GM19452 (cell line): ENCODE data around the gene FBXW10.
"Not testable (repeated sequence)": the region's sequence is repeated elsewhere in the genome, so short reads cannot be mapped to it uniquely, and the experiment has no call there.

Source experiments
- ATAC-seq: cut with Tn5 transposase; IDR thresholded peaks from one replicate; pipeline ENCODE4 v1.9.1; 2021; ENCODE audit not compliant: unreplicated experiment

Gene FBXW10, protein sequence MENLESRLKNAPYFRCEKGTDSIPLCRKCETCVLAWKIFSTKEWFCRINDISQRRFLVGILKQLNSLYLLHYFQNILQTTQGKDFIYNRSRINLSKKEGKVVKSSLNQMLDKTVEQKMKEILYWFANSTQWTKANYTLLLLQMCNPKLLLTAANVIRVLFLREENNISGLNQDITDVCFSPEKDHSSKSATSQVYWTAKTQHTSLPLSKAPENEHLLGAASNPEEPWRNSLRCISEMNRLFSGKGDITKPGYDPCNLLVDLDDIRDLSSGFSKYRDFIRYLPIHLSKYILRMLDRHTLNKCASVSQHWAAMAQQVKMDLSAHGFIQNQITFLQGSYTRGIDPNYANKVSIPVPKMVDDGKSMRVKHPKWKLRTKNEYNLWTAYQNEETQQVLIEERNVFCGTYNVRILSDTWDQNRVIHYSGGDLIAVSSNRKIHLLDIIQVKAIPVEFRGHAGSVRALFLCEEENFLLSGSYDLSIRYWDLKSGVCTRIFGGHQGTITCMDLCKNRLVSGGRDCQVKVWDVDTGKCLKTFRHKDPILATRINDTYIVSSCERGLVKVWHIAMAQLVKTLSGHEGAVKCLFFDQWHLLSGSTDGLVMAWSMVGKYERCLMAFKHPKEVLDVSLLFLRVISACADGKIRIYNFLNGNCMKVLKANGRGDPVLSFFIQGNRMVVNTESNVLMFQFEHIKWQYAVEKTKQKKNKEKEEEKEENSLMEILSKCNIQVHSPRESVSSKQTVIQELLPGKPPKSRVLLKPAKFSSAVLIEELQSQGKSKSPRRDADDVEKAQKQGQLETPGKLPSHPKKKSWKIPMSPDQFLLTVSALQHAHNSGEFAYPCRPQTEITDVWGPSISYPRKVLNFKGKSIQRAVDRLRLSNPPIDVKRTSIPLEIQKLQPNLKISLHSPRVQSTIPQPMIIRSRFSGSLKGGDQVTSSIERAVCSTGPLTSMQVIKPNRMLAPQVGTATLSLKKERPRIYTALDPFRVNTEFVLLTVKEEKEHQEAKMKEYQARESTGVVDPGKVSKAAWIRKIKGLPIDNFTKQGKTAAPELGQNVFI

GRCh38 chr17:18743699-18744421 is at the start of gene FBXW10:
TSS of gene FBXW10 (plus strand) at chr17:18744054. CDS start at chr17:18744245, 191 bp downstream.
- ATAC-seq: not testable (repeated sequence)

- not testable (repeated sequence) for ATAC-seq
These were observed 48.7 kb upstream of the FBXW10 start for GRCh38 chr17:18695143-18695542.

- ATAC-seq: not testable (repeated sequence)
These were observed 45.3 kb upstream of the FBXW10 start for GRCh38 chr17:18698473-18699103.

DNA sequence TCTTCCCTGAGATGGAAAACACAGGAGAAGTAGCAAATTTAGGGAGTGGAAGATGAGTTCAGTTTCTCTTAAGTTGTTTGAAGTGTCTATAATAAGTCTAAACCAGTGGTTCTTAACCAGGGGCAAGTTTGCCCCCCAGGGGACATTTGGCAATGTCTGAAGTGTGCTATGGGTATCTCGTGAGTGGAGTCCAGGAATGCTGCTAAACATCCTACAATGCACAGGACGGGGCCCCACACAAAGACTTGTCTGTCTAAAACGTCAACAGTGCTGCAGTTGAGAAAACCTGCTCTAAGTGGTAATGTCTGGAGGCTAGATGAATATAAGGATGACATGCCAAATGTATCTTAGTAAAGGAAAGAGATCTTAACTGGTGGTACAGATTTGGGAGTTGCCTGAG is 37.9 kb upstream of the FBXW10 start:
- not testable (repeated sequence) for ATAC-seq

DNA sequence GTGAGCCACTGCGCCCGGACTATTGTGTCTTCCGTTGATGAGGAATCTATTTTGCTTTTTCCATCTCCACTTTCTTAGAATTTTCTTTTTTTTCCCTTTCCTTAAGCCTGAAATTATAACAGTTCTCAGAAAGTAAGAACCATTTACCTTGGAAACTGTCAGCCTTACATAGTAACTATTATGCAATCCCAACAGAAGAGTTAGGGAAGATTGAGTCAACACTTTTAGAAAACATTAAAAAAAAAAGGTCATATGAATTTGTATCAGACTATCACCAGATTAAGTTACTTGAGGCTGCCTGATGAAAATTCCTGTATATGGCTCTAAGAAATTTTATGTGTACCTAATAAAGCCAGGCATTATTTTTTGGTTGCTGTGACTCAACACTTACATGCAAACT is 35.6 kb upstream of the FBXW10 start:
- not testable (repeated sequence) for ATAC-seq

DNA sequence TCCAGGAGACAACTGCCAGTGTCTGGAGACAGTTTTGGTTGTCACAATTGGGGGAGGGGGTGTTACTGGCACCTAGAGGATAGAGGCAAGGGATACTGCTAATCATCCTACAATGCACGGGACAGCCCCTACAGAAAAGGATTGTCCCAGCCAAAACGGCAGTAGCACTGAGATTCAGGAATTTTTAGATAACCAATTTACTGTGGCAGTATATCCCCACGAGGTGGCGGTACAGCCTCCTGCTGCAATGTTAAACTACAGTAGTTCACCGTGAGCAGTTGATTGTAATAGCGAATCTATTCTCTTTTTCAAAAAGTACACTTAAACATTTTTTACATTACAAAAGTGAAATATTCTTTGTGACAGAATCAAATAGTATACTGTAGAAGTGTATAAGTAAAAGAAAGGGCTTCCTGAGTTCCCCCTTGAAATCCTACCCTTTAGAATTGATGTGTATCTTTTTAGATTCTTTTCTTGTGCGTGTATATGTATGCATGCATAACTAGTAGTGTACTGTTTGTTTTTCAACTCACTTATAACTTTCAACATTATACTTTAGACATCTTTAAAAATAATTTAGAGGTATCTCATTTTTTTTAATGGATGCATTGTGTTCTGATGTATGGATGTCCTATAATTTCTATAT is 31.4 kb upstream of the FBXW10 start:
- not testable (repeated sequence) for ATAC-seq

DNA sequence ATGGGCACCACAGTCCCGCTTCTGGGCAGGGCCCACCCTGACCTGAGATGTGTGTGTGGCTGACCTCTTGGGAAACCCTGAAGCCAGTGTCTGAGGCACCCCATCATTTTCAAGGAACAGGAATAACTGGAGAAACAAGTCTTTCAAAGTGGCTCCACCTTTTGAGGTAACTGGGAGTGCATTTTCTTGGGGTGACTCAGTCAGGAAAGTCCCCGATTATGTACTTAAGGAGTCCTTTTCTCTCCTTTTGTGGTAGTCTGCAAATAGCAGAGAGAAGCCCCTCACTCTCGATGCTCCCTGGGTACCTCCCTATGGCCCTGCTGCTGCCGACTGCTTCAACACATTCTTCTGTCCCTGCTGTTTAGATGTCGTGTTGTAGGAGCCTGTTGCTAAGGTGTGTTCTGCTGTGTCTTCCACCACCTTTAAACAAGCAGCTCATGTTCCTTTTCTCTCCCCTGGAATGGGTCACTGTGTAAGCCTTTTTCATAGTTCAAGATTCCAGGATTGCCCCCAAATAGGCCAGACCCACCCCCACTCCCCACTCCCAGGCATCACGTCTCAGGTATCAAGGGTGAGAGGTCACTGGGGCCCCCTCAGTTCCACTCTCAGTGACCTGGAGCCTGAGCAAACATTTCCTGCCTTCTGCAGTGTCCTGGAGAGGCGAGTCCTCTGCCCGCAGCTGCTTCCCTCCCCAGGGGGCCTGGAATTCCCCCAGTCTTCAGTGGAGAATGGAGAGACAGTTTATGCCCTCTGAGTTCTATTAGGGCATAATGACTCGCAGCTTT is 25.0 kb upstream of the FBXW10 start:
- ATAC-seq: not testable (repeated sequence)

DNA sequence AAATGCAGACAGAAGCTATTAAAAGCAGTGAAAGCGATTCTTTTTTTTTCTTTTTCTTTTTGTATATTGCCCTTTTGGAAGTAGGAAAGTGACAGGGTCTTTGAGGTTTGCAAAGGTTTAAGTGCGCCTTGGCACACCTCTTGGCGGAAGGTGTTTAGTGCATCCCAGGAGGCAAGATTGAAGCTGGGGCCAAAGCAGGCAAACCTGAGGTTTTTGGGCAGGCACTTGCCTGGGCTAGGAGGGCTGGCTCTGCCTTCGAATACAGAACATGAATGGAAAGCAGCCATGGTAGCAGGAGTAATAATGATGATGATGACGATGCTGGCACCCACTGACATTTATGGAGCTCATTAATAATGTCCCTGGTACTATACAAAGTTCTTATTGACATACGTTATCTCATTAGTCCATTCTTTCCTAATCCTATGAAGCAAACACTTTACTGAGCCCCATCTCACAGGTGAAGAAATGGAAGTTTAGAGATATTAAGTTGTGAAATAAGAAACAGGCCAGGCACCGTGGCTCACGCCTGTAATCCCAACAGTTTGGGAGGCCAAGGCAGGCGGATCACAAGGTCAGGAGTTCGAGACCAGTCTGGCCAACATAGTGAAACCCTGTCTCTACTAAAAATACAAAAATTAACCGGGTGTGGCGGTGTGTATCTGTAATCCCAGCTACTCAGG is 24.3 kb upstream of the FBXW10 start:
- ATAC-seq: not testable (repeated sequence)

GRCh38 chr17:18721775-18722547 is 21.9 kb upstream of the FBXW10 start:
- ATAC-seq: not testable (repeated sequence)

GRCh38 chr17:18722612-18723011 is 21.2 kb upstream of the FBXW10 start:
- not testable (repeated sequence) for ATAC-seq

GRCh38 chr17:18723509-18723908 is 20.3 kb upstream of the FBXW10 start:
- not testable (repeated sequence) for ATAC-seq

DNA sequence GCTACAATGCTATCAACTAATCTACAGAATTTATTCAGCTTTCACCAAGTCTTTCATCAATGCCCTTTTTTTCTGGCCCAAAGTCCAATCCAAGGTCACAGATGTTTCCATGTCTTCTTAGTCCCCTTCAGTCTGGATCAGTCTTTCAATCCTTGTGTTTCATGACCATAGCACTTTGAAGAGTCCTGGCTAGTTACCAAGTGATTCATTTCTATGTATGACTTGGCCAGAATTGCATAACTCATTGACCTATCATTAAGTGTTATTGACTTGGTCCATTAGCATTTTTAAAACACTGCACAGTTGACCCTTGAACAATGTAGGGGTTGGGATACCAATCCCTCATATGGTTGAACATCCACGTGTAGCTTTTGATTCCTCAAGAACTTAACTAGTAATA is 11.4 kb upstream of the FBXW10 start:
- not testable (repeated sequence) for ATAC-seq

DNA sequence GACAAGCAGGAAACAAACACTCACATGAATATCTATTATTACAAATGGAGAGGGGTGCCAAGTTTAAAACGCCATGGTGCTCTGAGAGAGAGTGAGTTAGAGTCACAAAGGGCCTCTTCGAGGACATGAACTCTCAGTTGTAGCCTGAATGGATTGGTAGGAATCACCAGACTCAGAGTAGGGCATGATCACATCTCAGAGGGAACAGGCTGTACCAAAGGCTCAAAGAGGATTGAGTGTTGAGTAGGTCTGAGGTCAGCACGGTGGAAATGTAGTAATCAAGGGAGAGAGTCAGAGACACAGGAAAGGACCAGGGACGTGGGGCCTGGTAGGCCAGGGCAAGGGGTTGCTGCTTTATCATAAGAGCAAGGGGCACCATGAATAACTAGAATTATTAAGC is 10.5 kb upstream of the FBXW10 start:
- not testable (repeated sequence) for ATAC-seq

DNA sequence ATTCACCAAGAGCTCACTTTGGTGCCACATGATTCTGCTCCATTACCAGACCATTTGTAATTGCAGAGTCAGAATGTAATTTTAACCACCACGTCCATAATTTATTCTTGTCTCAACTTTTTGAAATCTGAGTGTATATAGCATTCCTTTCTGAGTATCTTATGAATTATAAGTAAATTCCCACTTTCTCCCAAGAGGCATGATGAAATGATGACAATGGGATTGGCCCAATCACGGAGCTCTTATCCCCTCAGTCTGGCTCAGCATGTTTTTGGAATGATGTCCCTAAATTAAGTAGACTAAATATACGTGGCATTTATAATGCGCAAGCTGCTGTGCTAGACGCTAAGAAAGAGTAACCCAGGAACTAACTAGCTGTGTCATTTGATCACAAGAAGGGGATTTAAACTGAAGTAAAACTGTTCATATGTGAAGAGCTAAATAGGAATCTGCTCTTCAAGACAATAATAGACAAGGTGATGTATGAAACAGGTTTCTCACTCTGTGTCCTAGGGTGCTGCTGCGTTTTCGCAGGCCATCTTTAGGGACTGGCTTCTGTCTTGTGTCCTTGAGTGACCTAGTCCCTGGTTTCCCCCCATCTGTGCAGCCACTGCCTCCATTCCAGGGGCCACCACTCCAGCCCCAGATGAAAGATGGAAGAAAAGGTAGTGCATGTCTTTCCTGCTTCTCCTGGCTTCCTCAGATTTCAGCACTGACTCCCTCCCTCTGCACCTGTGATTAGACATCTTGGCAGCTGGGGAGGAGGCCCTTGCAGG is 4.0 kb upstream of the FBXW10 start:
- ATAC-seq: not testable (repeated sequence)

DNA sequence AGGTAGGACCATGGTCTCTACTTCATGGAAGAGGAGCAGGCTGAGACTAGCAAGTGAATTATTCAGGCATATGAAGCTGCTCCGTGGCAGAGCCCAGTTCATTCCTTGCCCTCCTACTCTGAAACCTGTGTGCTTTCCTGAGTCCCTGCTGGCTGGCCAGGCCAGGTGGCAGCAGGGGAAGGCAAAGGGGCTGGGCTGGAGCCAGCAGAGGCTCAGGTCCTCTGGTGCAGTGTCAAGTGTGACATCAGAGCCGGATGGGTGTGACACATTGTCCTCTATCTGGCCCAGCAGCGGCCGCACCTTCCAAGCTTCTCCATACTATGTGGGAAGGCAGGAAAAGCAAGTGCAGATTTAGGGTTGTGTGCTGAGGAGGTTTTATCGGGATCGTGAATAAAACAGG is 2.6 kb upstream of the FBXW10 start:
- not testable (repeated sequence) for ATAC-seq

- ATAC-seq: not testable (repeated sequence)
These were observed 872 bp downstream of the FBXW10 start for GRCh38 chr17:18744726-18745125.

GRCh38 chr17:18746551-18746950 is 2.7 kb downstream of the FBXW10 start:
- not testable (repeated sequence) for ATAC-seq
